ENCODE measurements around the gene KLF11.

Gene KLF11

GRCh38 chr2:10039658-10040410, 3.5 kb upstream of the KLF11 start:
- in situ Hi-C loops (cut with MboI; ENCODE audit: low sequenced_read_pairs) = loop anchor here (25.0 kb wide), 1 partner anchor 228 kb away; no protein-coding TSS in a partner anchor

GRCh38 chr2:10041711-10042110, 1.6 kb upstream of the KLF11 start:
- in situ Hi-C loops (cut with MboI; ENCODE audit: low sequenced_read_pairs) = loop anchor here (25.0 kb wide), 1 partner anchor 229 kb away; no protein-coding TSS in a partner anchor

- in situ Hi-C loops (cut with MboI; ENCODE audit: low sequenced_read_pairs) = loop anchor here (25.0 kb wide), 1 partner anchor 230 kb away; no protein-coding TSS in a partner anchor
Measured at GRCh38 chr2:10042301-10043161, 819 bp upstream of the KLF11 start.

GRCh38 chr2:10043906-10044601, 704 bp downstream of the KLF11 start:
- in situ Hi-C loops (cut with MboI; ENCODE audit: low sequenced_read_pairs) = loop anchor here (25.0 kb wide), 1 partner anchor 232 kb away; no protein-coding TSS in a partner anchor

- in situ Hi-C loops (cut with MboI; ENCODE audit: low sequenced_read_pairs) = loop anchor here (25.0 kb wide), 1 partner anchor 233 kb away; no protein-coding TSS in a partner anchor
Measured at GRCh38 chr2:10045561-10046355, 2.4 kb downstream of the KLF11 start.

- in situ Hi-C loops (cut with MboI; ENCODE audit: low sequenced_read_pairs) = loop anchor here (25.0 kb wide), 1 partner anchor 235 kb away; no protein-coding TSS in a partner anchor
Measured at GRCh38 chr2:10046931-10047330, 3.6 kb downstream of the KLF11 start.

- in situ Hi-C loops (cut with MboI; ENCODE audit: low sequenced_read_pairs) = loop anchor here (25.0 kb wide), 1 partner anchor 236 kb away; no protein-coding TSS in a partner anchor
Measured at GRCh38 chr2:10047616-10048500, 4.5 kb downstream of the KLF11 start.

GRCh38 chr2:10048501-10049171, 5.3 kb downstream of the KLF11 start:
- in situ Hi-C loops (cut with MboI; ENCODE audit: low sequenced_read_pairs) = loop anchor here (25.0 kb wide), 1 partner anchor 236 kb away; no protein-coding TSS in a partner anchor

- in situ Hi-C loops (cut with MboI; ENCODE audit: low sequenced_read_pairs) = no loop called here
Measured at GRCh38 chr2:10052216-10052615, 8.9 kb downstream of the KLF11 start.

- in situ Hi-C loops (cut with MboI; ENCODE audit: low sequenced_read_pairs) = no loop called here
Measured at GRCh38 chr2:10053351-10053750, 10.0 kb downstream of the KLF11 start.

- in situ Hi-C loops (cut with MboI; ENCODE audit: low sequenced_read_pairs) = no loop called here
Measured at GRCh38 chr2:10054424-10054823, 11.1 kb downstream of the KLF11 start.

GRCh38 chr2:10054976-10055375, 11.6 kb downstream of the KLF11 start:
- in situ Hi-C loops (cut with MboI; ENCODE audit: low sequenced_read_pairs) = no loop called here

- in situ Hi-C loops (cut with MboI; ENCODE audit: low sequenced_read_pairs) = no loop called here
Measured at GRCh38 chr2:10056439-10056838, 13.1 kb downstream of the KLF11 start.

- in situ Hi-C loops (cut with MboI; ENCODE audit: low sequenced_read_pairs) = no loop called here
Measured at GRCh38 chr2:10057231-10058107, 14.1 kb downstream of the KLF11 start.

GRCh38 chr2:10058251-10059015, 15.1 kb downstream of the KLF11 start:
- in situ Hi-C loops (cut with MboI; ENCODE audit: low sequenced_read_pairs) = no loop called here

GRCh38 chr2:10059016-10059351, 15.6 kb downstream of the KLF11 start:
- in situ Hi-C loops (cut with MboI; ENCODE audit: low sequenced_read_pairs) = no loop called here

Data from HL-60/S4 treated with phorbol 12-myristate 13-acetate at 8.2 ng/mL for 4 days and 3 days (cell line).